ENCODE data around the gene CAMK4.

CAMK4 gene

GRCh38 chr5:111512375-111513130 is 288.4 kb downstream of the CAMK4 start, which contains the start of gene STARD4 (continued):
- TF ChIP-seq, protein P1, sequence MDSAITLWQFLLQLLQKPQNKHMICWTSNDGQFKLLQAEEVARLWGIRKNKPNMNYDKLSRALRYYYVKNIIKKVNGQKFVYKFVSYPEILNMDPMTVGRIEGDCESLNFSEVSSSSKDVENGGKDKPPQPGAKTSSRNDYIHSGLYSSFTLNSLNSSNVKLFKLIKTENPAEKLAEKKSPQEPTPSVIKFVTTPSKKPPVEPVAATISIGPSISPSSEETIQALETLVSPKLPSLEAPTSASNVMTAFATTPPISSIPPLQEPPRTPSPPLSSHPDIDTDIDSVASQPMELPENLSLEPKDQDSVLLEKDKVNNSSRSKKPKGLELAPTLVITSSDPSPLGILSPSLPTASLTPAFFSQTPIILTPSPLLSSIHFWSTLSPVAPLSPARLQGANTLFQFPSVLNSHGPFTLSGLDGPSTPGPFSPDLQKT (IDR thresholded peaks at IDR 0.05; ENCODE audit: borderline replicate concordance, low read depth, low read length), result no peak
- TF ChIP-seq ZNF239 (tag by site-specific recombination; IDR thresholded peaks at IDR 0.05), result no peak
- TF ChIP-seq MEIS1 (CRISPR knock-in tag; IDR thresholded peaks at IDR 0.05; ENCODE audit: borderline replicate concordance), result no peak
- TF ChIP-seq ZNF629 (tag by site-specific recombination; IDR thresholded peaks at IDR 0.05), result peak; percentile 64; the same call in 1 of the 2 replicates
- TF ChIP-seq ZBTB48 (tag by site-specific recombination; IDR thresholded peaks at IDR 0.05), result peak; percentile 79
- no peak for TF ChIP-seq ZNF530 (tag by site-specific recombination; IDR thresholded peaks at IDR 0.05; ENCODE audit: low read depth)
- TF ChIP-seq KLF16 (tag by site-specific recombination; IDR thresholded peaks at IDR 0.05), result peak; percentile 44; the same call in 1 of the 2 replicates
- TF ChIP-seq ZXDB (tag by site-specific recombination; IDR thresholded peaks at IDR 0.05), result peak; percentile 71
- peak; percentile 93 for TF ChIP-seq SP3 (tag by site-specific recombination; IDR thresholded peaks at IDR 0.05)
- TF ChIP-seq KLF8 (tag by site-specific recombination; IDR thresholded peaks at IDR 0.05), result peak; percentile 98
- TF ChIP-seq FEZF1 (tag by site-specific recombination; IDR thresholded peaks at IDR 0.05), result peak; percentile 27; the same call in 1 of the 2 replicates
- no peak for TF ChIP-seq ZNF510 (tag by site-specific recombination; IDR thresholded peaks at IDR 0.05; ENCODE audit: insufficient replicate concordance)
- TF ChIP-seq YY1 (tag by site-specific recombination; IDR thresholded peaks at IDR 0.05), result 0 out of 2 replicates have a peak, but pooled peaks have one; percentile 10
- TF ChIP-seq ZNF423 (tag by site-specific recombination; IDR thresholded peaks at IDR 0.05), result peak; percentile 61; the same call in 1 of the 2 replicates
- TF ChIP-seq, protein P2, sequence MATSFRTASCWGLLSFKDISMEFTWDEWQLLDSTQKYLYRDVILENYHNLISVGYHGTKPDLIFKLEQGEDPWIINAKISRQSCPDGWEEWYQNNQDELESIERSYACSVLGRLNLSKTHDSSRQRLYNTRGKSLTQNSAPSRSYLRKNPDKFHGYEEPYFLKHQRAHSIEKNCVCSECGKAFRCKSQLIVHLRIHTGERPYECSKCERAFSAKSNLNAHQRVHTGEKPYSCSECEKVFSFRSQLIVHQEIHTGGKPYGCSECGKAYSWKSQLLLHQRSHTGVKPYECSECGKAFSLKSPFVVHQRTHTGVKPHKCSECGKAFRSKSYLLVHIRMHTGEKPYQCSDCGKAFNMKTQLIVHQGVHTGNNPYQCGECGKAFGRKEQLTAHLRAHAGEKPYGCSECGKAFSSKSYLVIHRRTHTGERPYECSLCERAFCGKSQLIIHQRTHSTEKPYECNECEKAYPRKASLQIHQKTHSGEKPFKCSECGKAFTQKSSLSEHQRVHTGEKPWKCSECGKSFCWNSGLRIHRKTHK (tag by site-specific recombination; IDR thresholded peaks at IDR 0.05), result no peak
- no peak for TF ChIP-seq ZNF121 (tag by site-specific recombination; IDR thresholded peaks at IDR 0.05)
- 0 out of 2 replicates have a peak, but pooled peaks have one; percentile 91 for TF ChIP-seq ZFP37 (tag by site-specific recombination; IDR thresholded peaks at IDR 0.05)
- peak; percentile 88 for TF ChIP-seq ZIC2 (tag by site-specific recombination; IDR thresholded peaks at IDR 0.05)
- TF ChIP-seq, protein P3, sequence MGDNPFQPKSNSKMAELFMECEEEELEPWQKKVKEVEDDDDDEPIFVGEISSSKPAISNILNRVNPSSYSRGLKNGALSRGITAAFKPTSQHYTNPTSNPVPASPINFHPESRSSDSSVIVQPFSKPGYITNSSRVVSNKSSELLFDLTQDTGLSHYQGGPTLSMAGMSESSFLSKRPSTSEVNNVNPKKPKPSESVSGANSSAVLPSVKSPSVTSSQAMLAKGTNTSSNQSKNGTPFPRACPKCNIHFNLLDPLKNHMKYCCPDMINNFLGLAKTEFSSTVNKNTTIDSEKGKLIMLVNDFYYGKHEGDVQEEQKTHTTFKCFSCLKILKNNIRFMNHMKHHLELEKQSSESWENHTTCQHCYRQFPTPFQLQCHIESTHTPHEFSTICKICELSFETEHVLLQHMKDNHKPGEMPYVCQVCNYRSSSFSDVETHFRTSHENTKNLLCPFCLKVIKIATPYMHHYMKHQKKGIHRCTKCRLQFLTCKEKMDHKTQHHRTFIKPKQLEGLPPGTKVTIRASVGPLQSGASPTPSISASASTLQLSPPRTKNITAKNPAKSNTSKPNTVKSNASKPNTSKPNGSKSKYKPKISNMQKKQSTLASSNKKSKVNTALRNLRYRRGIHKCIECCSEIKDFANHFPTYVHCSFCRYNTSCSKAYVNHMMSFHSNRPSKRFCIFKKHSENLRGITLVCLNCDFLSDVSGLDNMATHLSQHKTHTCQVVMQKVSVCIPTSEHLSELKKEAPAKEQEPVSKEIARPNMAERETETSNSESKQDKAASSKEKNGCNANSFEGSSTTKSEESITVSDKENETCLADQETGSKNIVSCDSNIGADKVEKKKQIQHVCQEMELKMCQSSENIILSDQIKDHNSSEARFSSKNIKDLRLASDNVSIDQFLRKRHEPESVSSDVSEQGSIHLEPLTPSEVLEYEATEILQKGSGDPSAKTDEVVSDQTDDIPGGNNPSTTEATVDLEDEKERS (tag by site-specific recombination; IDR thresholded peaks at IDR 0.05), result no peak
- TF ChIP-seq SCRT1 (tag by site-specific recombination; IDR thresholded peaks at IDR 0.05; ENCODE audit: borderline replicate concordance), result no peak
- TF ChIP-seq ZNF175 (tag by site-specific recombination; IDR thresholded peaks at IDR 0.05), result no peak
- peak; percentile 50 for TF ChIP-seq ZNF324 (tag by site-specific recombination; IDR thresholded peaks at IDR 0.05)
- no peak for TF ChIP-seq ZNF302 (tag by site-specific recombination; IDR thresholded peaks at IDR 0.05; ENCODE audit: low read depth)
- peak; percentile 100 for TF ChIP-seq KLF10 (tag by site-specific recombination; IDR thresholded peaks at IDR 0.05)
- no peak for TF ChIP-seq SALL2 (tag by site-specific recombination; IDR thresholded peaks at IDR 0.05; ENCODE audit: borderline replicate concordance)
- TF ChIP-seq PRDM6 (tag by site-specific recombination; IDR thresholded peaks at IDR 0.05), result no peak
- TF ChIP-seq, protein P4, sequence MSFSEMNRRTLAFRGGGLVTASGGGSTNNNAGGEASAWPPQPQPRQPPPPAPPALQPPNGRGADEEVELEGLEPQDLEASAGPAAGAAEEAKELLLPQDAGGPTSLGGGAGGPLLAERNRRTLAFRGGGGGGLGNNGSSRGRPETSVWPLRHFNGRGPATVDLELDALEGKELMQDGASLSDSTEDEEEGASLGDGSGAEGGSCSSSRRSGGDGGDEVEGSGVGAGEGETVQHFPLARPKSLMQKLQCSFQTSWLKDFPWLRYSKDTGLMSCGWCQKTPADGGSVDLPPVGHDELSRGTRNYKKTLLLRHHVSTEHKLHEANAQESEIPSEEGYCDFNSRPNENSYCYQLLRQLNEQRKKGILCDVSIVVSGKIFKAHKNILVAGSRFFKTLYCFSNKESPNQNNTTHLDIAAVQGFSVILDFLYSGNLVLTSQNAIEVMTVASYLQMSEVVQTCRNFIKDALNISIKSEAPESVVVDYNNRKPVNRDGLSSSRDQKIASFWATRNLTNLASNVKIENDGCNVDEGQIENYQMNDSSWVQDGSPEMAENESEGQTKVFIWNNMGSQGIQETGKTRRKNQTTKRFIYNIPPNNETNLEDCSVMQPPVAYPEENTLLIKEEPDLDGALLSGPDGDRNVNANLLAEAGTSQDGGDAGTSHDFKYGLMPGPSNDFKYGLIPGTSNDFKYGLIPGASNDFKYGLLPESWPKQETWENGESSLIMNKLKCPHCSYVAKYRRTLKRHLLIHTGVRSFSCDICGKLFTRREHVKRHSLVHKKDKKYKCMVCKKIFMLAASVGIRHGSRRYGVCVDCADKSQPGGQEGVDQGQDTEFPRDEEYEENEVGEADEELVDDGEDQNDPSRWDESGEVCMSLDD (tag by site-specific recombination; IDR thresholded peaks at IDR 0.05), result peak; percentile 87
- TF ChIP-seq MZF1 (tag by site-specific recombination; IDR thresholded peaks at IDR 0.05; ENCODE audit: borderline replicate concordance), result no peak; the same call in 1 of the 2 replicates
- TF ChIP-seq GLIS2 (tag by site-specific recombination; IDR thresholded peaks at IDR 0.05), result peak; percentile 99

Data from HEK293 (cell line).